NCI-H526 treated with DMSO at 0.1 percent for 48 hours (cell line): ENCODE data around the gene MBD6.

ENCODE experiments used
- DNase-seq: peaks from one replicate; lab custom pipeline; 2025; lab: John Stamatoyannopoulos, UW

Gene MBD6

DNA sequence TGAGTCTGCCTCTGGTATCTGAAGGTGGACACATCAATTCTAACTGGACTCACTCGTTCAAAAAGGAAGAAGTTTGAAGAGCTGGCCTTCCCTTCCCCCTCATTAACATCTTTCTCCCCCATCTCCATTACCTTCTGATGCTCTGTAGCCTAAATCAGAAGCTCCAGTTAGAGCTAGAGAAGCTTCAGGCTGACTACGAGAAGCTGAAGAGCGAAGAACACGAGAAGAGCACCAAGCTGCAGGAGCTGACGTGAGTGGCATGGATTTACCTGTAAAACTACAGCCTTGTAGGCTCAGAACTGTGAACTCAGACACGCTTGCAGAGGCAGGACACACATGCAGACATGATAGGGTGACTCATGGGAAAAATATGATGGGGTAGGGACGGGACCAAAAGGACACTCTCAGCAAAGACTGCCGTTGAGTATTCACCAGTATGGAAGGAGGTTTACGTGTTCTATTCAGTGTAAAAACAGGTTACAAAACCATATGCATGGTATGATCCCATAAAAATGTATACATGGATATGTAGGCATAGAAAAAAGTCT, 54.1 kb downstream of the MBD6 start:
- no peak for DNase-seq

GRCh38 chr12:57577981-57578758, 55.5 kb downstream of the MBD6 start:
- no peak for DNase-seq

DNA sequence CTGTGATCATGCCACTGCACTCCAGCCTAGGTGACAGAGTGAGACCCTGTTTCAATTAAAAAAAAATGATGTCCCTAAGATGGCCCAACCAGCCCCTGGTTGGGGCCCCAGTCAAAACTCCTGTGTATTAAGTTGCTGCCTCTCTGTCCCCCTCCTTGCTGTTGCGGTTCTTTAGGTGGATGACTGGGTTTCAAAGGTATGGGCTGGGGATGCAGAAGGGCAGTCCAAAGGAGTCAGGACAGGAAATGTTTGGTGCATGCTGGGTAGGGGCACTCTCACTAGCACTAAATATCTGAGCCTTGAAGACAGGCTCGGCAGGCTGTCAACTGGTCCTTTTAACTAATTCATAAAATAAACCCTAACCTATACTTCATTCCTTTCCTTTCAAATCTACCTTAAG, 56.4 kb downstream of the MBD6 start:
- no peak for DNase-seq
